Measurements from ENCODE around the gene TMED1.

DNA sequence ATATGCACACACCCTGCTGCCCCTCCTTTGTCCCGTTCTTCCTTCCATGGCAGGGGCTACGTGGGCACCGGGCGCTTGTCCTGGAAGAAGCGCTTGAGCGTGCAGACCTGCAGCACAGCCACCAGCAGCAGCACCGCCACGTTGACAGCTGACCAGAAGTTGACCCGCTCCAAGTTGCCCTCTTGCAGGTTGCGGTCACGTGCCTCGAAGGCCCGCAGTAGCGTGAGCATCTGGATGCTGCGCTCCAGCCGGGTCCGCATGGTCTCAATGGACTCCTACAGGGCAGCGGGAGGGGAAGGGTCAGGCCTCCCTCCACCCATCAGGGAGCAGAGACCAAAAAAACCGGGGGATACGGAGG, 3.1 kb downstream of the TMED1 start:
- TF ChIP-seq, protein P1, sequence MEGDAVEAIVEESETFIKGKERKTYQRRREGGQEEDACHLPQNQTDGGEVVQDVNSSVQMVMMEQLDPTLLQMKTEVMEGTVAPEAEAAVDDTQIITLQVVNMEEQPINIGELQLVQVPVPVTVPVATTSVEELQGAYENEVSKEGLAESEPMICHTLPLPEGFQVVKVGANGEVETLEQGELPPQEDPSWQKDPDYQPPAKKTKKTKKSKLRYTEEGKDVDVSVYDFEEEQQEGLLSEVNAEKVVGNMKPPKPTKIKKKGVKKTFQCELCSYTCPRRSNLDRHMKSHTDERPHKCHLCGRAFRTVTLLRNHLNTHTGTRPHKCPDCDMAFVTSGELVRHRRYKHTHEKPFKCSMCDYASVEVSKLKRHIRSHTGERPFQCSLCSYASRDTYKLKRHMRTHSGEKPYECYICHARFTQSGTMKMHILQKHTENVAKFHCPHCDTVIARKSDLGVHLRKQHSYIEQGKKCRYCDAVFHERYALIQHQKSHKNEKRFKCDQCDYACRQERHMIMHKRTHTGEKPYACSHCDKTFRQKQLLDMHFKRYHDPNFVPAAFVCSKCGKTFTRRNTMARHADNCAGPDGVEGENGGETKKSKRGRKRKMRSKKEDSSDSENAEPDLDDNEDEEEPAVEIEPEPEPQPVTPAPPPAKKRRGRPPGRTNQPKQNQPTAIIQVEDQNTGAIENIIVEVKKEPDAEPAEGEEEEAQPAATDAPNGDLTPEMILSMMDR (IDR thresholded peaks at IDR 0.05), result no peak
- no peak for TF ChIP-seq POLR2A (IDR thresholded peaks at IDR 0.05)

All from lower leg skin (tissue), 3 donors.